ENCODE measurements around the gene RNF26. TPM values are rescaled to one million over a fixed set of nuclear protein-coding genes. Genes with fewer than 3 reads are reported as not detected.

RNF26 gene
- total RNA-seq: 16.8 TPM

DNA sequence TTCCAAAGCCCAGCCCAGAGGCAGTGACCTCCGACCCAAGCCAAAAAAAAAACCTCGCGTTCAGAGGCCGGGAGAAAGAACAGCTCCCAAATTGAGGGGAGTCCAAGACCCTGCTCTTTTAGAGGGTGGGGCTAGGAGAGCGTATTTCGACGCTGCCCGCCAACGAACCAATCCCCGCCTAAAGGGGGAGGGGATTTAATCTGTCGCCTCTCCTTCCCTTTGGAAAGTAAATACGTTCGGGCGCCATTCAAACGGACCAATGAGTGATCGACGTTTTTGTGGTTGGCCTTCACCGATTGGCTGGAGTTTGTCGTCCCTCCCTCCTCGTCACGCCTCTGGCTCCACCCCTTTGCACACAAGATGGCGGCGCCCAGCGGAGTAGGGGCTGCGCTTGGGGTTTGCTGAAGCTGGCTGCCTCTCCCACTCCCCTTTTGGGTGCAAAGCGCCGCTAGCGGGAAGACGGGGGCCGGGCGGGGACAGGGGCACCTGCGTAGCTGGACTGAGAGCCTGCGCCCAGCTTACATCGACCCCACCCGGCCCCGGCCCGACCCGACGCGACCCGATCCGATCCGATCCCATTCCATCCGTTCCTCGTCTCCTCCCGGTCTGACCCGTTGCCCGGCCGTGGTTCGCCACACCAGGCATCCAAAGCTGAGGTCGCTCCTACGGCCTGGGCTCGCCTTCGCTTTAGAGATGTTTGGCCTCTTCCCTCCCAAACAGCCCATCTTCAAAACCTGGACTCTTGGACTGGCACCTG is at the start of gene RNF26:
TSS of gene RNF26 (plus strand) at position 354 of the 757 bp plus-strand sequence. CDS start 596 bp downstream, outside the sequence.
- peak within 1 kb of the TSS; percentile 77 to 97 for H3K4me3 ChIP-seq
- no peaks in the 10 kb centered on the region for H3K9me3 ChIP-seq
- no peaks in the 10 kb centered on the region for H3K27me3 ChIP-seq
- peaks cover 10 to 27% of the 10 kb centered on the region in 2 donors for H3K4me1 ChIP-seq
- peaks cover 0 to 6% of the 10 kb centered on the region in 2 donors for H3K36me3 ChIP-seq
- H3K27ac ChIP-seq: peak within 1 kb of the TSS; percentile 76 to 87
- TF ChIP-seq CTCF (IDR thresholded peaks at IDR 0.05): no peak
- peak; percentile 84 to 98 for DNase-seq (ENCODE audit: low spot score in 2 of 2)
- intact Hi-C loops (cut with DNase I): no loop called here

GRCh38 chr11:119285431-119285830 is 48.9 kb upstream of the RNF26 start:
- no peak for DNase-seq (ENCODE audit: low spot score in 2 of 2)
- intact Hi-C loops (cut with DNase I): loop anchor here (2.0 kb wide), 1 partner anchor 79 kb away; the partner anchor contains the start of gene CBL
- H3K4me3 ChIP-seq: no peak overlapping the region
- H3K27me3 ChIP-seq: no peaks in the 10 kb centered on the region
- H3K4me1 ChIP-seq: no peaks in the 10 kb centered on the region
- no peak overlapping the region for H3K27ac ChIP-seq
- H3K9me3 ChIP-seq: no peaks in the 10 kb centered on the region
- peaks cover 26% of the 10 kb centered on the region in 2 donors for H3K36me3 ChIP-seq
- TF ChIP-seq CTCF (IDR thresholded peaks at IDR 0.05): no peak

- H3K4me1 ChIP-seq: no peaks in the 10 kb centered on the region
- no peaks in the 10 kb centered on the region for H3K27me3 ChIP-seq
- no peak for TF ChIP-seq CTCF (IDR thresholded peaks at IDR 0.05)
- H3K36me3 ChIP-seq: peaks cover 30 to 36% of the 10 kb centered on the region in 2 donors
- intact Hi-C loops (cut with DNase I): no loop called here
- no peak overlapping the region for H3K4me3 ChIP-seq
- DNase-seq (ENCODE audit: low spot score in 2 of 2): no peak
- H3K27ac ChIP-seq: no peak overlapping the region
- peaks cover 0 to 5% of the 10 kb centered on the region in 2 donors for H3K9me3 ChIP-seq
These were observed 46.1 kb upstream of the RNF26 start for GRCh38 chr11:119288219-119288618.

GRCh38 chr11:119290894-119291497 is 43.3 kb upstream of the RNF26 start:
- DNase-seq (ENCODE audit: low spot score in 2 of 2): no peak
- Histone ChIP-seq H3K27ac (no peak overlapping the region), H3K9me3 (peaks cover 0 to 5% of the 10 kb centered on the region in 2 donors), H3K4me3 (no peak overlapping the region), H3K36me3 (peaks cover 17 to 28% of the 10 kb centered on the region in 2 donors), H3K4me1 (no peaks in the 10 kb centered on the region), H3K27me3 (no peaks in the 10 kb centered on the region)
- TF ChIP-seq CTCF (IDR thresholded peaks at IDR 0.05): no peak
- intact Hi-C loops (cut with DNase I): no loop called here

DNA sequence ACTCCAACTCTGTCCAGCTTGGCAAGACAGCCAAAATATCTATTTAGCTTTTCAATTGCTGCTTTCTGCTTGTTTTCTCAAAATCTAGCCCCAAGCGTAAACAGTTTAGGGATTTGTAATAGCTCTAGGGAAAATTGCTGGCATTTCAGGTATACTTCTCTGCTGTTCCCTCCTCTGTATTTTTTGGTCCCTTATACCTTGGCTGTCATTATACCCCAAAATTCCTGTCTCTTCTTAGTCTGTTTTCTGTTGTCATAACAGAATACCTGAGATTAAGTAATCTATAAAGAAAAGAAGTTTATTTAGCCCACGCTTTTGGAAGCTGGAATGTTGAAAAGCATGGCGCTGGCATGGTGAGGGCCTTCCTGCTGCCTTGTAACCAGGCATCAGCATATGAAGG is 40.9 kb upstream of the RNF26 start:
- no peak overlapping the region for H3K27ac ChIP-seq
- no peak for DNase-seq (ENCODE audit: low spot score in 2 of 2)
- intact Hi-C loops (cut with DNase I): no loop called here
- H3K4me3 ChIP-seq: no peak overlapping the region
- H3K36me3 ChIP-seq: peaks cover 15 to 33% of the 10 kb centered on the region in 2 donors
- H3K4me1 ChIP-seq: no peaks in the 10 kb centered on the region
- TF ChIP-seq CTCF (IDR thresholded peaks at IDR 0.05): no peak
- H3K9me3 ChIP-seq: peaks cover 0 to 5% of the 10 kb centered on the region in 2 donors
- no peaks in the 10 kb centered on the region for H3K27me3 ChIP-seq

Measured in ascending aorta (tissue), 2 donors.